Esophagus squamous epithelium (tissue), 5 donors: ENCODE results near the gene VAPB. TPM values are rescaled to one million over a fixed set of nuclear protein-coding genes. Genes with fewer than 3 reads are reported as not detected.

Experiments
- DNase-seq: peaks from one replicate; lab custom pipeline; 2025; lab: John Stamatoyannopoulos, UW
- H3K27ac ChIP-seq, 4 donors: fragments of 200-600 bp; sonication (generic); one replicate each; pipeline ENCODE4 v1.5.1; 2016 to 2019; ENCODE audit warnings: mild to moderate bottlenecking in 1 of 4
- H3K27me3 ChIP-seq, 4 donors: fragments of 200-600 bp; sonication (generic); 1 replicate in 3 of 4; 2 replicates in 1 of 4; pipeline versions ENCODE4 v1.5.1 to v1.6.0; 2017 to 2021; ENCODE audit warnings: antibody characterized with exemption in 1 of 4
- H3K36me3 ChIP-seq, 3 donors: fragments of 200-600 bp; sonication (generic); one replicate each; pipeline ENCODE4 v1.5.1; 2016 to 2019
- H3K4me1 ChIP-seq, 3 donors: fragments of 200-600 bp; sonication (generic); one replicate each; pipeline ENCODE4 v1.5.1; 2017 to 2019
- H3K4me3 ChIP-seq, 4 donors: fragments of 200-600 bp; sonication (generic); 1 replicate in 3 of 4; 2 replicates in 1 of 4; pipeline ENCODE4 v1.5.1; 2016 to 2019; ENCODE audit warnings: mild to moderate bottlenecking in 2 of 4, moderate library complexity in 1 of 4
- H3K9me3 ChIP-seq, 3 donors: fragments of 200-600 bp; sonication (generic); one replicate each; pipeline ENCODE4 v1.5.1; 2016 to 2019
- POLR2A ChIP-seq, 4 donors: fragments of 450-650 bp; IDR thresholded peaks; one replicate each; pipeline ENCODE4 v1.6.1; 2017; ENCODE audit warnings: antibody characterized with exemption in 4 of 4, mild to moderate bottlenecking in 4 of 4, moderate library complexity in 3 of 4
- WGBS, 2 donors: methylation state at CpG; one replicate each; pipeline ENCODE4 v1.1.5; 2018; 5-methylcytosine and 5-hydroxymethylcytosine counted together
- intact Hi-C: fragments of 100-400 bp; cut with DNase I; formaldehyde crosslinking; loops from one replicate; pipeline ENCODE4 v1.15.0; 2022
- total RNA-seq, 4 donors: library from RNA; depleted of rRNA; stranded (reverse); fragments of >200 nt; gene quantifications; one replicate each; pipeline ENCODE4 v1.1.0, GENCODE V29; 2016
- TF ChIP-seq, protein P1 (sequence below), 6 experiments: fragments of 450-650 bp in 4 of 6; fragments of 200-600 bp in 2 of 6; sonication (generic) in 2 of 6; IDR thresholded peaks; one replicate each; pipeline ENCODE4 v1.5.1; 2016 to 2019; ENCODE audit warnings: antibody characterized with exemption in 6 of 6, mild to moderate bottlenecking in 4 of 6, moderate library complexity in 4 of 6
- donor health status: DM: yes; HTN: yes; CAD: no.

The VAPB gene
- total RNA-seq, 4 donors from 2014 or later = 11.5 to 21.2 (median 16.6) TPM

DNA sequence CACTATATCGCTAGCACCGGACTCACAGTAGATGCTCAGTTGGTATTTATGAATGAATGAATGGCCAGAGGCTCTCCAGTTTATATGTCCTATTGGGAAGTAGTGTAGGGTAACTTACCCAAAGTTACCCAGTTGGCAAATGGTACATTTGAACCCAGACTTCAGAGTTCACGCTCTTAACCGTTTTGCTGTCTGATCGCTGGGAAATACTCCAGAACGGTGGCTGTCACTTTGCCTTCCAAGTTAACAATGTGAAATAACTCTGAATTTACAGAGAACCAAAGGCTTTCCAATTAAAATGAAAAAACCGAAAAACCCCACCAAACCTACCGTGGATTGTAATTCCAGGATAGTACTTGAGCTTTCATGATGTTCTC is 1.6 kb downstream of the VAPB start:
- Histone ChIP-seq H3K9me3 (no peaks in the 10 kb centered on the region), H3K27me3 (no peaks in the 10 kb centered on the region), H3K27ac (no peak overlapping the region), H3K4me3 (peak overlapping the region in 1 of 4 donors; percentile 81), H3K36me3 (peaks cover 0 to 17% (median 0%) of the 10 kb centered on the region in 3 donors), H3K4me1 (peaks cover 14 to 49% (median 20%) of the 10 kb centered on the region in 3 donors)
- WGBS, 2 donors = 92 to 95% methylated on average over 8 of the region's 8 CpGs
- no peak for TF ChIP-seq POLR2A (IDR thresholded peaks at IDR 0.05)
- TF ChIP-seq, protein P1, sequence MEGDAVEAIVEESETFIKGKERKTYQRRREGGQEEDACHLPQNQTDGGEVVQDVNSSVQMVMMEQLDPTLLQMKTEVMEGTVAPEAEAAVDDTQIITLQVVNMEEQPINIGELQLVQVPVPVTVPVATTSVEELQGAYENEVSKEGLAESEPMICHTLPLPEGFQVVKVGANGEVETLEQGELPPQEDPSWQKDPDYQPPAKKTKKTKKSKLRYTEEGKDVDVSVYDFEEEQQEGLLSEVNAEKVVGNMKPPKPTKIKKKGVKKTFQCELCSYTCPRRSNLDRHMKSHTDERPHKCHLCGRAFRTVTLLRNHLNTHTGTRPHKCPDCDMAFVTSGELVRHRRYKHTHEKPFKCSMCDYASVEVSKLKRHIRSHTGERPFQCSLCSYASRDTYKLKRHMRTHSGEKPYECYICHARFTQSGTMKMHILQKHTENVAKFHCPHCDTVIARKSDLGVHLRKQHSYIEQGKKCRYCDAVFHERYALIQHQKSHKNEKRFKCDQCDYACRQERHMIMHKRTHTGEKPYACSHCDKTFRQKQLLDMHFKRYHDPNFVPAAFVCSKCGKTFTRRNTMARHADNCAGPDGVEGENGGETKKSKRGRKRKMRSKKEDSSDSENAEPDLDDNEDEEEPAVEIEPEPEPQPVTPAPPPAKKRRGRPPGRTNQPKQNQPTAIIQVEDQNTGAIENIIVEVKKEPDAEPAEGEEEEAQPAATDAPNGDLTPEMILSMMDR (IDR thresholded peaks at IDR 0.05) = no peak
- no peak for DNase-seq
- intact Hi-C loops = no loop called here

DNA sequence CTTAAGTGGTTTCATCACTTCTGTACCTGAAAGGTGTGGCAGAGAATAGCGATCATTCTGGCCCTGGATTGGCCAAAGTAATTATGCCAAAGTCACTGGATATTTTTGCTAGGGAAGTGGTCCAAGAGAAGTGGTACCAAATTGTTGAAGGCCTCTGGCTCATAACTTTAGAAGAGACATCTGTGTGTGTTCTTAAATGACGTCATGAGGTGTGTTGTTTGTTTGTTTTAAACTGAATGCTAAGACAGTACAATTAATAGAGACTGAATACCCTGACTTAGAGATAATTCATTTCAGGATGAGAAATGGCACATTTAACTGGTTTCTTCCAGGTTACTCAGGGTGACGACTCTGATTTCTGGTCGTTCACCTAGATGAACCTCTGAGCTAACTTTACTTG is 3.3 kb downstream of the VAPB start:
- TF ChIP-seq, protein P1 (IDR thresholded peaks at IDR 0.05) = no peak
- no peak for TF ChIP-seq POLR2A (IDR thresholded peaks at IDR 0.05)
- no peak overlapping the region for H3K27ac ChIP-seq
- WGBS, 2 donors = 73 to 74% methylated on average over 4 of the region's 4 CpGs
- no peak overlapping the region for H3K4me3 ChIP-seq
- peaks cover 0 to 17% (median 0%) of the 10 kb centered on the region in 3 donors for H3K36me3 ChIP-seq
- H3K4me1 ChIP-seq = peaks cover 14 to 57% (median 23%) of the 10 kb centered on the region in 3 donors
- no peak for DNase-seq
- intact Hi-C loops = no loop called here
- H3K27me3 ChIP-seq = no peaks in the 10 kb centered on the region
- H3K9me3 ChIP-seq = no peaks in the 10 kb centered on the region

DNA sequence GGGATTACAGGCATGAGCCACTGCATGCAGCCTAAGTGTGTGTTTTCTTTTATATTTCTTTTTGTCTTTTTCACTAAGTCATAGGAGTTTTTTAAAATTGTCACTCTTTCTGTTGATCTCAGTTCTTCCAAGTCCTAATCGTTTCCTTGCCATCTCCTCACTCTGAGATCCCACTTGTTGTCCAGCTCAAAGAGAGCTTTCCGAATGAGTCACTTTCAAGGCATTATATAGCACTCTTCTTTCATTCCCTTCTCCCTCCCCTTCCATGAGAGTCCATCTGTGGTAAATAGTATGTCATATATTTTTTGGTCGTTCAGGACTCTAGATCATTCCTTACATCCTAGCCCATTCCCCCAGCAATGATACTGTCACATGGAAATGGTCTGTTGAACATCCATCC is 4.3 kb downstream of the VAPB start:
- WGBS, 2 donors = 74 to 77% methylated on average over 3 of the region's 3 CpGs
- Histone ChIP-seq H3K27ac (no peak overlapping the region), H3K9me3 (no peaks in the 10 kb centered on the region), H3K4me1 (peaks cover 14 to 63% (median 25%) of the 10 kb centered on the region in 3 donors), H3K36me3 (peaks cover 0 to 17% (median 0%) of the 10 kb centered on the region in 3 donors), H3K4me3 (no peak overlapping the region), H3K27me3 (no peaks in the 10 kb centered on the region)
- no peak for TF ChIP-seq POLR2A (IDR thresholded peaks at IDR 0.05)
- TF ChIP-seq, protein P1 (IDR thresholded peaks at IDR 0.05) = no peak
- DNase-seq = no peak
- intact Hi-C loops = no loop called here

DNA sequence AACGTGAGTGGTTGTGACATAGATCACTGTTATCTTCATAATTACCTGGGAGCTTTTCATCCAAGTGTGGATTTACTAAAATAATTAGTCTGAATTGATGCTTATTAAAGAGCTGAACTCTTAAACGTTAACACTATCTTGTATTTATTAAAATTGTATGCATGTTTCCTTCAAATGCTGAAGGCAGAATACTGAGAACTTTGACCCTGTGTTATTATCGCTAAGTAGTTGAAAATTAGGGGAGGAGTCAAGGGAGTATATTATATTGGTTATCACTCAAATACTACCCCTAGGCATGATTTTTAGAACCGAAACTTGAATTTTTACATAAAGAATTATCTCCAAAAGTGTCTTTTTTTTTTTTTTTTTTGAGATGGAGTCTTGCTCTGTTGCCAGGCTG is 5.8 kb downstream of the VAPB start:
- peaks cover 13 to 69% (median 27%) of the 10 kb centered on the region in 3 donors for H3K4me1 ChIP-seq
- H3K36me3 ChIP-seq = peaks cover 0 to 17% (median 0%) of the 10 kb centered on the region in 3 donors
- no peak overlapping the region for H3K27ac ChIP-seq
- no peaks in the 10 kb centered on the region for H3K27me3 ChIP-seq
- H3K9me3 ChIP-seq = no peaks in the 10 kb centered on the region
- TF ChIP-seq, protein P1 (IDR thresholded peaks at IDR 0.05) = no peak
- no peak for TF ChIP-seq POLR2A (IDR thresholded peaks at IDR 0.05)
- 70% methylated on average over 4 of the region's 4 CpGs for WGBS, 2 donors
- no peak overlapping the region for H3K4me3 ChIP-seq
- no peak for DNase-seq
- intact Hi-C loops = no loop called here

DNA sequence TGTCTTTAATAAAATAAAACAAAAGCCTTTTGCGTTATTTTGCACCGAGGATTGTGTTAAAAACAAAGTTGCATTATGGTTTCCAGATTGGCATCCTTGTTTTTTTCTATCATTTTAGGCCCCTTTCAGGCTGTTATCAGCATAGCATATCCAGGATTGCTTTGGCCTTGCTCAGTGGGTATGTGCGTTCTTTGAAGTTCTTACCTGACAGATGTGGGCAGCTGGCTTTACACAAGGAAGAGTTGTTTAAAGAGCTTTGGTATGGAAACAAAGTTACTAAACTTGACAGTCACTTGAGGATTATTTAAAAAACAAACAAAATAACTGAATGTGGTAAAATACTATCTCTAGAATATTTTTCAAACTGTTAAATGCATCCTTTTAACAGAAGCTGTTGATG is 6.6 kb downstream of the VAPB start:
- no peak overlapping the region for H3K4me3 ChIP-seq
- DNase-seq = no peak
- H3K36me3 ChIP-seq = peaks cover 0 to 15% (median 0%) of the 10 kb centered on the region in 3 donors
- no peaks in the 10 kb centered on the region for H3K27me3 ChIP-seq
- WGBS, 2 donors = 95 to 96% methylated on average over 3 of the region's 3 CpGs
- peaks cover 5 to 68% (median 20%) of the 10 kb centered on the region in 3 donors for H3K4me1 ChIP-seq
- TF ChIP-seq, protein P1 (IDR thresholded peaks at IDR 0.05) = no peak
- no peak for TF ChIP-seq POLR2A (IDR thresholded peaks at IDR 0.05)
- intact Hi-C loops = no loop called here
- no peaks in the 10 kb centered on the region for H3K9me3 ChIP-seq
- no peak overlapping the region for H3K27ac ChIP-seq
